Activated naive CD4-positive, alpha-beta T cell treated with Interleukin-2 at 50 U/mL for 16 hours (primary cell): ENCODE results near the gene CD8A.
"Not testable (repeated sequence)": the region's sequence is repeated elsewhere in the genome, so short reads cannot be mapped to it uniquely, and the experiment has no call there.

ENCODE experiments used
- DNase-seq: peaks from one replicate; pipeline ENCODE4 v3.0.0-alpha.2; 2020

The CD8A gene

GRCh38 chr2:86790676-86791572 is at the start of gene CD8A:
CD8A (minus strand) TSS chr2:86790913; CDS start chr2:86790825, 88 bp downstream.
- DNase-seq: peak; percentile 16

GRCh38 chr2:86839871-86840548 is 49.3 kb upstream of the CD8A start:
- not testable (repeated sequence) for DNase-seq

GRCh38 chr2:86839455-86839854 is 48.7 kb upstream of the CD8A start:
- DNase-seq: not testable (repeated sequence)

- not testable (repeated sequence) for DNase-seq
Measured at GRCh38 chr2:86837714-86838113, 47.0 kb upstream of the CD8A start.

- peak; percentile 62 for DNase-seq
Measured at GRCh38 chr2:86836915-86837695, 46.4 kb upstream of the CD8A start.

- not testable (repeated sequence) for DNase-seq
Measured at GRCh38 chr2:86835548-86835889, 44.8 kb upstream of the CD8A start.

GRCh38 chr2:86833315-86833714 is 42.6 kb upstream of the CD8A start:
- no peak for DNase-seq

DNA sequence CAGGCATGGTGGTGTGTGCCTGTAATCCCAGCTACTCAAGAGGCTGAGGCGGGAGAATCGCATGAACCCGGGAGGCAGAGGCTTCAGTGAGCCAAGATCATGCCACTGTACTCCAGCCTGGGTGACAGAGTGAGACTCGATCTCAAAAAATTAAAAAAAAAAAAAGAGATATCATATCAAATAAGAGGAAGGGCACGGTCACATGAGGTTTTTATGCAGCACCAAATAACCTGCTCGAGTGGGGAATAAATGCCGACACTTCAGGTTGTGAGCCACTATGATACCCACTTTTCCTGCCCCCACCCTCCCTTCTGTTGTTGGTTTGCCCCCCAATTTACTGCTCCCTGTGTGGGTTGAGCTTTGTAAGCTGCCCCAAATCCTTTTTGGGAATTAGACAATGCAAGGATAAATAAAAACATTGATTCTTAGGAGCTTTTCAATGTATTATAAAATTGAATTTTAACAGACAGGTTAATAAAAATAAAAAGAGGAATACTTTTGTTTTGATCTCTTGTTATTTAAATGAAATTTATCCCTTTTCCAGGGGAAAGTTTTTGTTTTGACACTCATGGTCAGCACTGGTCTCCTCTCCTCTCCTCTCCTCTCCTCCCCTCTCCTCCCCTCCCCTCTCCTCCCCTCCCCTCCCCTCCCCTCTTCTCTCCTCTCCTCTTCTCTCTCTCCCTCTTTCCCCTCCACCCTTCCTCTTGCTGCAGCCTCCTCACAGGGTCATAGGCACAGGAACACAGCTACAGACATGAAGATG is 41.8 kb upstream of the CD8A start:
- DNase-seq: no peak

DNA sequence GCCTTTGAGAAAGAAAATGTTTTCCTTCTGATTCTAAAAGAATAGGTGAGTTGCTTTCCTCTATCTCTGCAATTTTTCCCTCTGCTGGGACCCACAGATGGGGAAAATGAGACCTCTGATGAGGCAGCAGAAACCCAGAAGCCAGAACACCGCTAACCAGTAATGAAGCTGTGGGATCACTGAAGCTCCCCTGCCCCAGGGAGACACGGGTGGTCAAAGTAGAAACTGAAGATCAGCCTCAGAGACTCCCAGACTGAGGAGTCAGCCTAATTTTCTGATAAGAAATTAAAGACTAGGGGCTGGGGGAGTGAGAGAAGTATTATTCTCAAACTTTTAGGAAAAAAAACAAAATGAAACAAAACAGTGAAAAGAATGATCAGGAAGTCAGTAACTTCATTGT is 40.8 kb upstream of the CD8A start:
- no peak for DNase-seq

GRCh38 chr2:86826951-86827350 is 36.2 kb upstream of the CD8A start:
- DNase-seq: no peak

DNA sequence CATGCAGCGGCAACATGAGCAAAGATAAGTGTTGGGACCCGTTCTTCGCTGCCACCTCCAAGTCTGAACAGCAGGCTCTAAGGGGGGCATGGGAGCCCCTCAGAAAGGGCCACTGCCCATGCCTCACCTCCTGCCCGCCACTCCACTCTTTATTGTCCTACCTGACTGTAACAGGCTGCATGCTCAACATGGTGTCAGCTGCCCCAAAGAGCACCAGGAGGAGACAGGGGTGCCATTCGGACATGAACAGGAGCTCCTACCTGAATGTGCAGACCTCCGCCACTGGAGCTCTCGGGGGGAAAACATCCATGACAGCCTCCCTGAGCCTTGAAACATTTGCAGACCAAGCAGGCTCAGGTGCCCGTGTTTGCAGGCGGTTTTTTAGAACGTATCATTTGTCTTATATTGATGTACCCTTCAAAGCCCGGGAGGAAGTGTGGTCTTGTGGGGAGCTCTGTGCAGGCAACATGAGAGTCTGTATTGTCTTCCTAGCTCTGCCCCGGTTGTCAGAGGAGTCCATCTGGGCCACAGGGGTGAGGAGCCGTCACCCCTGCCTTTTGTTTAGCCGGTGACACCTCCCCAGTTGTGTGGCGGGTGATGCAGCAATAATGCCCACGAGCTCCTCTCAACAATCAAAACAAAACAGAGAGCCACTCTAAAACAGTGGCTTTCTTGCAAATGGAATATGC is 35.1 kb upstream of the CD8A start:
- DNase-seq: no peak

DNA sequence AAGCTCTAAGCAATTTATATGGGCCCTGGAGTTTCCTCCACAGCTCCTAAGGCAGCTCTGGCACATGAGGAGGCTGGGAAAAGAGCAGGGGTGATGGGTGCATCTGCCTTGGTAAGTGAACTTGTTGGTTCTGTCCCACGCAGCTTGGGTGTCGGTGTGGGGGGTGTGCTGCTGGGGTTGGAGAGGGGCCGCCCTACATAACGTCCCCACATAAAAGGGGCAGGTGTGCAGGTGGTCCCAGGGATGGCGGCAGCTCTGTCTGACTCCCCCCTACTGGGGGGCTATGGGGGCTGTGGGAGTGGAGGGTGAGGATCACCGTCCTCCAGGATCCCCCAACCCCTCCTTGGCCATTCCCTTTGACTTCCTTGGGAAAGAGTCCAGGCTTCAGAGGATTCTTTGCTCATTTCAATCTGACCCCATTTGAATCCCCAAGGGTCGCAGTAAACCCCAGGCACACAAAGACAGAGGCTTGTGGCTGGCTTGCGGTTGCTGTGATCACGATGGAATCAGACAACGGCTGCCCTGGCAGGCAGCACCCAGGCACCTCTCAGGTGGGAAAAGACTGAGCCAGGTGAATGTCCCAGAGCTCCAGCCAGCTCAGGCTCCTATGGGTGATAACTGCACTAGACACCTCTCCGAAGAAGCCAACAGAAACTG is 34.5 kb upstream of the CD8A start:
- no peak for DNase-seq

DNA sequence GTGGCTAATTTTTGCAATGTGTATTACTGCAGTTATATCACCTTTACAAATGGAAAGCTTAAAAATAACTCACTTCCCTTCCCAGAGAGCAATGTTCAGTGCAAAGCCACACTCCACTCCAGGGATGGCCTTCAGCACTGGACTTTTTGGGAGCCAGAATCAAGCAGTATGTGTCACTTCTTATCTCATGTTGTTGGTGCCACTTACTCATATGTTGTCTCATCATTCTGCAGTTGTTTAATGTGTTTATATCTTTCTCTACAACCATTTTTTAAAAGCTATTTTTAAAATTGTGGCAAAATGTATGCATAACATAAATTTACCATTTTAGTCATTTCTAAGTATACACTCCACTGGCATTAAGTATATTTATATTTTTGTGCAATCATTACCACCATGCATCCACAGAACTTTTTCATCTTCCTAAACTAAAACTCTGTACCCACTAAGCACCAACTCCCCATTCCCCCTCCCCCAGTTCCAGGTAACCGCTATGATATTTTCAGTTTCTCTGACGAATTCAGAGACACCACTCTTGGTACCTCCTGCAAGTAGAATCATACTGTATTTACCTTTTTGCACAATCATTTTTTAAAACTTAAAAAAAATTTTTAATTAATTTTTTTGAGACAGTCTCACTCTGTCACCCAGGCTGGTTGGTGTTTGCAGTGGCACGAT is 32.1 kb upstream of the CD8A start:
- no peak for DNase-seq

DNA sequence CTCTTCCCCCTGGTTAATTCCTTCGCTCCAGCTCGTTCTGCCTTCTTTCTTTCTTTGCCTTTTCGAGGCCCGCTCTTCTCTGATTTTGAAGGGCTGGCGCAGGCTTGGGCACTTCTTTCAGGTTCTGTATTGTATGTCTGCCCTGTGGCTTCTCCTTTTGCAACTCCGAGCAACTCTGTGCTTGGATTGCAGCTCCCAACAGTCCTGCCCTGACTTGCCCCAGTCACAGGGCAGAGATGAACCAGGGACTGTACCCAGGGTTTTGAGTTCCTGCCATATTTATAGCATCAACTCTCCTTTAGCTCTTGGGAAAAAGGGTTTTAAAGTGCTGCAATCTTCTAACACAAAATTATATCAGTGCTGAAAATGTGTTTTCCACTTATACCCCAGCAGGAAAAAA is 31.1 kb upstream of the CD8A start:
- DNase-seq: no peak

- no peak for DNase-seq
Measured at GRCh38 chr2:86821306-86821705, 30.6 kb upstream of the CD8A start.

GRCh38 chr2:86818957-86819356 is 28.2 kb upstream of the CD8A start:
- DNase-seq: no peak

DNA sequence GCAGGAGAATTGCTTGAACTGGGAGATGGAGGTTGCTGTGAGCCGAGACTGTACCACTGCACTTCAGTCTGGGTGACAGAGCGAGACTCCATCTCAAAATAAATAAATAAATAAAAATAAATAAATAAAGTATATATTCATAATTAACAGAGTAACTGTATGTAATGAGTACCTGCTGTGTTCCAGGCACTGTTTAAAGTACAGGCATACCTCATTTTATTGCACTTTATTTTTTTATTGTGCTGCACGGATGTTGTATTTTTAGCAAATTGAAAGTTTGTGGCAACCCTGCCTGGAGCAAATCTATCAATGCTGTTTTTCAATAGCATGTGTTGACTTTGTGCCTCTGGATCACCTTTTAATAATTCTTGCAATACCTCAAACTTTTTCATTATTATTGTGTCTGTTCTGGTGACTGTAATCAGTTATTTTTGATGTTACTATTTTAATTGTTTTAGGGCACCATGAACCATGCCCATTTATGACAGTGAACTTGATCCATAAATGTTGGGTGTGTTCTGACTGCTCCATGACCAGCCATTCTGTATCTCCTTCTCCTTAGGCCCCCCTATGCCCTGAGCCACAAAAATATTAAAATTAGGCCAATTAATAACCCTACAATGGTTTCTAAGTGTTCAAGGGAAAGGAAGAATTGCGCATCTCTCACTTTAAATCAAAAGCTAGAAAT is 27.5 kb upstream of the CD8A start:
- DNase-seq: no peak

- no peak for DNase-seq
Measured at GRCh38 chr2:86815611-86816010, 24.9 kb upstream of the CD8A start.

DNA sequence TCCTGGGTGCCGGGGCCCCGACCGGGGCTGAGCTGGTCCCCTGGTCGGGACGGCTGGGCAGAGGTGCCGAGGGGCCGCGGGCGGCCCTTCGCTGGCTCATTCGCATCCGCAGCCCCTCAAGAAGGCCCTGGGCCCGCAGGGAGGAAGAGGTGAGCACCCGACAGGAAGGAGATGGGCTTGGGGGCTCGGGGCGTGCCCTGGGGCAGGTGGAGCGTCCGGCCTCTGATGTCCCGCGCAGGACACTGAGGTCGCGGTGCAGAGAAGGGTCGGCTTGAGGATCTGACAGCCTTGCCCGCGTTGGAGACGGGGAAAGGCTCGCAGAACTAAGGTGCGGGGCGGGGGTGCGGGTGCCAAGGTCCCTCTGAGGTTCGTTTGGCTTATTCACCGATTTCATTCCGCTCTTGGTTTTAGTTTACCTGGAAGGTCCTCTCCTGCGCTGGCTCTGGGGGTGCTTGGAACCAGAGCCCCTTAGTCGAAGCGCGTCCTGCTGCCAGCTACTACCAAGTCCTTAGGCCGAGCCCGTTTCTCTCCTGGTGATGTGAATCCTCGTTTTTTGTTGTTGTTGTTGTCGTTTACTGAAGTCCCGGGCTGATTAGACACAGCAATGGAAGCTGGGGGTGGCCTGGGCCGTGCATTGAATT is 18.9 kb upstream of the CD8A start:
- DNase-seq: no peak
